Uterus (tissue), 2 donors: Measurements from ENCODE around the gene DCTN5.

Source experiments
- CTCF ChIP-seq, 4 experiments: fragments of 200-600 bp in 2 of 4; fragments of 450-650 bp in 2 of 4; sonication (generic) in 2 of 4; IDR thresholded peaks; one replicate each; pipeline ENCODE4 v1.5.1; 2016 to 2019; ENCODE audit warnings: antibody characterized with exemption in 4 of 4, mild to moderate bottlenecking in 2 of 4, moderate library complexity in 1 of 4
- POLR2A ChIP-seq, 2 donors: fragments of 450-650 bp; IDR thresholded peaks; one replicate each; pipeline ENCODE4 v1.6.1; 2016; ENCODE audit warnings: antibody characterized with exemption in 2 of 2, mild to moderate bottlenecking in 1 of 2, moderate library complexity in 1 of 2

GRCh38 chr16:23710504-23710903 lies 69.2 kb downstream of the DCTN5 start:
- TF ChIP-seq POLR2A (IDR thresholded peaks at IDR 0.05) (no peak), CTCF (IDR thresholded peaks at IDR 0.05) (no peak)
